OCI-M1 (cell line): Measurements from ENCODE around the gene PDE4DIP.
"Not testable (repeated sequence)": the region's sequence is repeated elsewhere in the genome, so short reads cannot be mapped to it uniquely, and the experiment has no call there.

Experiments used
- DNase-seq: peaks from one replicate; lab custom pipeline; 2025; lab: John Stamatoyannopoulos, UW

The PDE4DIP gene

DNA sequence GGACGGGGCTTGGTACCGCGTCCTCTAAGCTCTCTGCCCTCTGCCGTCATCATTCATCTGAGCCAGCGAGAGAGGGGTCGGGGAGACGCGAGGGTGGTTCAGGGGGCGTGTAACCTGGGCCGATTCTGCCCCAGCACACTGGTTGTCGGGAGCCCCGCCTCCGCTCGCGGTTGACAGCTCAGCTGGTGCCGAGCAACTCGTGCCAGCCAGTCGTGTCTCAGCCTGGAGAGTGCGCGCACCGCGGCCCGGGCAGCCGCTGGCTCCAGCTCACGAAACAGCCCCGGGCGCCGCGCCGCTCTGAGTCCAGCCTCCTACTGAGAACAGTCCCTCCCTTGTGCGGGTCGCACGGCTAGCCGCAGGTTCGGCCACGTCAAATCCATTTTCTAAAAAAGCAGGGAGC is at the start of gene PDE4DIP:
Gene PDE4DIP, plus strand, starts transcription at position 209 of the 400 bp plus-strand sequence. CDS start 347 bp downstream, outside the sequence.
- DNase-seq, result not testable (repeated sequence)

DNA sequence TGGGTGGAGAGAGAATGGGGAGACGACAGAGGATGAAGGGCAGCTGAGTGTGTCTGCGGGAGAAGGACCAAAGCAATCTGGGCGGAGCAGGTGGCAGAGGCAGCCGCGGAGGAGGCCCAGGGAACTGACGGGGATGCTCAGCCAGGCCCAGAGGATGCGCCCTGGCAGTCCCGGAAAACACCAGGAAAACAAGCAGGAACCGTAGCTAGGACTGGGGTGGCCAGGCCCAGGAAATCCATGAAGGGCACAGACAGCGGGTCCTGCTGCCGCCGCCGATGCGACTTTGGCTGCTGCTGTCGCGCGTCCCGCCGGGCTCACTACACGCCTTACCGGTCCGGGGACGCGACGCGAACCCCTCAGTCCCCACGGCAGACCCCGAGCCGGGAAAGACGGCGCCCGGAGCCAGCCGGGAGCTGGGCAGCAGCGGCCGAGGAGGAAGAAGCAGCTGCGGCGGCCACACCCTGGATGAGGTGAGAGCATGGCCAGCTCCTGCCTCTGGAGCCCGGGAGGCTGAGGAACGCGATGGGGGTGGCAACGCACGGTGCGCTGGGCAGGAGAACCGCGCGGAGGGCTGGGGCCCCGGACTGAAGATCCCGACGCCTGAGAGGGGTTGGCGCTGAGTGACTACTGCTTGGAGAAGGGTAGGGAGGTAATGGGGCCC is 35.8 kb upstream of the PDE4DIP start:
- DNase-seq, result not testable (repeated sequence)

DNA sequence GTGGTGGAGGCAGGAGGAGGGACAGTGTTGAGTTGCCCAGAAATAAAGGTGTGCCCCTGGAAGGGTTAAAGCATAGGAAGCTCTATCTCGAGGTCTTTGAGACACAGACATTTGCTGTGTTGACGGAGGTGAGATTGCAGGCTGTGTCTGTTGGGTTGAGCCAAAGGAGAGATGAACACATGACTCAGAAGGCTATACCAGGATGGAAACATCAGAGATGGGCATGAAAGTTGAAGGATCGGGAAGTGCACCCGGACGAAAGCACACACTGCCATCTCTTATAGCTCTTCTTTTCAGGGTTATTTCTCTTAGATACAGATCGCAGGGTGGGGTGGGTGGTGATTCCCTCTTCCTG is 35.3 kb upstream of the PDE4DIP start:
- DNase-seq, result not testable (repeated sequence)

DNA sequence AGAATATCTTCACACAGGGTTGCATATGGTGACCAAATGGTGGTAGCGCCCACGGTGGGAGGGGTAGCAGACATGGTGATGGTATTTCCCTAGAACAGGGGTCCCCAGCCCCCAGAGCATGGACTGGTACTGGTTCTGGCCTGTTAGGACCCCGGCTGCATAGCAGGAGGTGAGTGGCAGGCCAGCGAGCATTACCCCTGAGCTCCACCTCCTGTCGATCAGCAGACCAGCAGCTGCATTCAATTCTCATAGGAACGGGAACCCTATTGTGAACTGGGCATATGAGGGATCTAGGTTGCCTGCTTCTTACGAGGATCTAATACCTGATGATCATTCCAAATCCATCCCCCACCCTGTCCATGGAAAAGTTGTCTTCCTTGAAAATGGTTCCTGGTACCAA is 22.0 kb upstream of the PDE4DIP start:
- not testable (repeated sequence) for DNase-seq

DNA sequence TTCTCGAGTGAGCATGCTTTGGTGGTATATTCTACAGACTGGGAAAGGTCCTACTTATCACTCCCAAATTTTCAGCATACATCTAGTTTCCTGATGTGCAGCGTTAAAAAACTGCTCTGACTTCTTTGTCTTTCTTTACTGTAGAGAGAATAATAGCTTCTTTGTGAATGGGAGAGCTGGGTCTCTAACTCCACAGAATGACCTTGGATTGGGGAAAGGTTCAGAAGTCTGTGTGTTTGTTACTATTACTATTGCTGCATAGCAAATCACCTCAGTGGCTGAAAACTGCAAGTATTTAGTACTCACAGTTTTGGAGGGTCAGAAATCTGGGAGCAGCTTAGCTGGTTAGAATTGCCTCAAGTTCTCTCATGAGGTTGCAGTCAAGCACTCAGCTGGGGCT is 20.4 kb upstream of the PDE4DIP start:
- DNase-seq, result not testable (repeated sequence)

DNA sequence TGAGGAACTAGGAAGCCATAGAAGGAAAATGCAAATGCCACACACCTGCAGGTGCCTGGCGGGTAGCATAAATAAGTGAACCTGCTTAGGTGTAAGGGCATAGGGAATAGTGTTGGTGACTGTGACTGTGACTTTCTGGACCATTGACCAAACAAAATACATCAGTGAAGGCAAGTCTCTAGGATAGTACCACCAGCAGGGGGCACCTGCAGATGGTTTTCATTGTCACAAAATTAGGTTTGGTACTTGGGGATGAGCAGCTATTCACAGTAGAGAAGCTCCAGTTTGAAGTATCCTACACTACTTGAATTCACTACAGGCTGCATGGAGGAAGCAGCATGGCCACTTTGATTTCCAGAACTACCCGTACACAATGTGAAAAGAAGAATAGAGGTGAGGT is 19.2 kb upstream of the PDE4DIP start:
- DNase-seq, result not testable (repeated sequence)

DNA sequence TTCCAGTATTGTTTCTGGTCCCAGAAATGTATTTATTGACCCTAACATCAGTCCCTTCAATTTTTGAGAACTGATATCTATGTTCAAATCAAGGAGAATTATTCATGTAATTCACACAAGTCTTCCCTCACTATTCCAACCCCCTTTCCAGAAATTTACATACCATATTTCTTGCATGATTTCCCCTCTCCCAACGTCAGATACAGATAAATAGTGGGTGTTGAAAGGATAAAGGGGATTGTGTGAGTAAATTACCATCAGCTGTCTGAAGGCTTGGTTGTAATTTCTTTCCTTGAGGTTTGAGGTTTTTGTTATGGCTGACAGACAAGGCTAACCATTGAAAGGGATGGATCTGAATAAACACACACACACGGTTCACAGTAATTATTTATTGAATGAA is 15.7 kb upstream of the PDE4DIP start:
- DNase-seq, result not testable (repeated sequence)

DNA sequence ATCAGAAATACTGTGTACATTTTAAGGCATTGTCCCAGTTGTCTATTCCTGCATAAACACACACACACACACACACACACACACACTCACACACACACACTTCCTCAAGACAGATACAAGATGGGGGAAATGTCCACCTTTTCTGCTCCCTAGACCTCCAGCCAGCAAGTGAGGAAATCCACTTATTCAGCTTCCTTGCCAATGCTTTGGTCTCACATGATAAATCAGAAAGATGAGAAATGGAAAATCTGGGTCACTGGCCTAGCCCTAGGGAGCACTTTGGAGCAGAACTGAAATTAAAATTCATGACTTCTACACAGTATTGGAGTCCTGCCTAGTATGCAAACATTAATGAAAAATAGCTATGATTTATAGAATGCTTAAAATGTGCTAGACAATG is 15.3 kb upstream of the PDE4DIP start:
- DNase-seq, result not testable (repeated sequence)

DNA sequence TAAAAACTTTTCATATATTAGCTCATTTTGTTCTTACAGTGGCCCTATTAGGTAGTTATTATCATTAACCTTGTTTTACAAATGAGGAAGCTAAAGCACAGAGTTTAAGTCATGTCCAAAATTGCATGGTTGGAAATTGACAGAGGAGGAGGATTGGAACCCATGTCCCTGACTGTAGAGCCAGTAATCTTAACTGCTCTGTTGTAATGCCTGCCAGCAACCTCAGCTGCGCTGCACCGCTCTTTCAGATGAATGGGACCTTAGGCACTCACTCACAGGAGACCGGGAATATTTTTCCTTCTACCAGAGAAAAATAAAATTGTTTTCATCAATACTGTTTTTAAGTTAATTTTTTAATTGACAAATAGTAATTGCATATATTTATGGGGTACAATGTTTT is 14.9 kb upstream of the PDE4DIP start:
- not testable (repeated sequence) for DNase-seq

DNA sequence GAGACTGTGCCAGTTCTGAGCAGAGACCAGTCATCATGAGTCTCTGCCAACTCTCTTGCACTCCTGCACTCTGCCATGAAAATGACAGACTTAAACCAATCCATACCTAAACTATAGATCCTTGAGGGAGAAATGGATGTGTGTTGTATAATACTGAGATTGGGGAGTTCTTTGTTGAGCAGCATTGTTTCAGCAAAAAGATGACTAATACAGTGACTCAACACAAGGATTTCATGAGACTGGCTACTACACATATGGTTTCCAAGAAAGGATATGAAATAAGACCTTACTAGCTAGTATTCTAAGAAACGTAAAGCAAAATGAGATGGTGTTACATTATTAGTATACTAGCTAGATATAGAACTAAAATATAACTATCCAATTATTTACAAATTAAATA is 3.0 kb upstream of the PDE4DIP start:
- DNase-seq, result not testable (repeated sequence)

DNA sequence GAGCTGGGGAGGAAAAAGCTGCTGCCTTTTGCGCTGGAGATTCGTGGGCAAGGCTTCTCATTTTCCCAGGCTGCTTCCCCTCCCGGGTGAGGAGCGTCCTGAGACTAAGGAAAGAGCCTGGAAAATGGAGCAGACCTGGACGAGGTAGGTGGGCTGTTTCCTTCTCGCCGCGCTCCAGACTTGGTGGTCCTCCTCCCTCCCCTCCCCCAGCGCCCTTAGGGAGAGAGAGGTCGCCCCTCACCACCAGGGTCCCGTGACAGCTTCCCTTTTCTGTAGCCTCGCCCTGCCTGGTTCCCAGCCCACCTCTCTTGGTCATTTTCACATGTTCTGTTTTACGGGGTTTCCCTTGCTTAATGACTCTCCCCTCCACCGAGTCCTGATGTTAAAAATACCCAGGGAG is 423 bp downstream of the PDE4DIP start:
- not testable (repeated sequence) for DNase-seq

DNA sequence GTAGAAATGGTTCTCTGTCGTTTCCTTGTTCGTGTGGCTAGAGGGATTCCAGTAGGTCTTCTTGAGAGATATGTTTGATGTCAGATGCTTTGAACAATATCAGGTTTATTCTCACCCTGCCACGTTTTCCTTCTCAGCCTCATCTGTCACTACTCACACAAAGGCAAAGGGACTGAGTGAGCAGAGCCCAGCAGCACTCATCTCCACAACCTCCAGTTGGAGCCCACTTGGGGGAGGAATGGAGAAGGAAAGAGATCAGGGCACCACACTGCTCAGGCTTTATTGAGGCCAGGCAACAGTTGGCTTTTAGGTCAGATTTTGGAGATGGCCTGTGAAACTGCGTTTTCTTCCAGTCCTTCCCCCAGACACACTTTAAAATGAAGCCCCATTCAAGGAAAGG is 840 bp downstream of the PDE4DIP start:
- DNase-seq, result not testable (repeated sequence)

DNA sequence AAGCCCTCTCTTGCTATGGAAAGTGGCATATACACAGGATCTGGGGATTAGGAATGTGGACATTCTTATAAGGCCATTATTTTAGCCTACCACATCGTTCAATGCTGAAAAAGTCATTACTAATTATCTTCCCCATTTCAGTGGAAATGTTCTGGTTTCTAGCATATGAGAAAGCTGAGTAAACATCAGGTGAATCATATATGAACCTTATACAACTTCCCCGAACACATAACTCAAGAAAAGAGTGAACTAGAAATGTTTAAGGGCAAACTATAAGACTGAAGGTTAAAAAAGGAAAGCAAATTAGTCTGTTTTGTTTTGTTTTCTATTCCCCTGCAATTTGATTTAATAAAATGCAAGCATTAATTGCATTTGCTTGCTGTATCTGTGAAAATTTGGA is 6.1 kb downstream of the PDE4DIP start:
- DNase-seq, result not testable (repeated sequence)

DNA sequence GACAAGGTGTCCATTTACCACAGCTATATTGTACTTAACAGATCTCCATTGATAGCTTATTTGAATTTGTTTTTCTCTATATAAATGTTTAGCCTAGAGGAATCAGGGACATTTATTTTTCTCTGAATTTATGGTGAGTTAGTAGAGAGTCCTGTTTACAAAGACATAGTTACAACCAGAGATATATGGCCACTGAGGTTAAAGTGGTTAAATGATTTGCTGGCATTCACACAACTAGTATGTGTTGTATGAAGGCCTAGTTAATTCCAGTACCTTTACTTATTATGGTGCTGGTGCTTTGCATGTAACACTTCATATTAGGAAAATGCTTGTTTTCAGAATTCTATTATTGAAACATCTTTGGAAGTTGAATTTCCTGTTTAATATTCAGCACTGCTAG is 6.6 kb downstream of the PDE4DIP start:
- DNase-seq, result not testable (repeated sequence)

DNA sequence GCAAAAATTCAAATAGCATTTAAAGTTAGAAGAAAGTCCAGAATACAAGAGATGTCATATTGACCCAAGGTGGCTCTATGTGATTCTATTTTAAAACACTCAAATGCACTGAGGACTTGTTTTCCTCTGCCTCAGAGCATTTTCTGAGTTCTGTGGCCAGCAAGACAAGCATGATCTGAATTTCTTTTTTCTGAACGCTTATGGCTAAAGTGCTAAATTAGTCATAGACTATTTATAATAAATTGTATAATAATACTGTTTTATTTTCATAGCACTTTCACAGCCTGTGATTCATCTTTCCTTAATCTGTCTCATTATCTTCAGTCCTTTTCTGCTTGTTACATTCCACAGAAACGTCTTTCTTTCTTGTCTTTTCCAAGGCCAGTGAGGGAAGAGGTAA is 7.5 kb downstream of the PDE4DIP start:
- DNase-seq, result not testable (repeated sequence)

DNA sequence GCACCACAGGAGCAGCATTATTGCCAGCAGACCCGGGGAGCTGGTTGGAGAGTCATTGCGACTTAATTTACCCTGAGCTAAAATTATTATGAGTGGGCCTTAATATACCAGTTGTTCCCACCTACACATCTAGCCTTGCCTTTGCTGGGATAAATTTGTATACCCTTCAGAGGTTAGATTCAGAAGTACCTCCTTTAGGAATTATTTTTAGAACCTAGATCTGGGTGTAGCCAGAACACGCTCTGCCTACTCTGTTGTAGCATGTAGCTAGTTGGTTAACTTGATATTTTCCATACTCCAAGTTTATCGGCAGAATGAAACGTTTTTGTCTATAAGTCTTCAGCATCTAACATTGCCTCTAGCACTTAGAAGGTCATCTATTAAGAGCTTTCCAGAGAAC is 9.1 kb downstream of the PDE4DIP start:
- DNase-seq, result not testable (repeated sequence)

DNA sequence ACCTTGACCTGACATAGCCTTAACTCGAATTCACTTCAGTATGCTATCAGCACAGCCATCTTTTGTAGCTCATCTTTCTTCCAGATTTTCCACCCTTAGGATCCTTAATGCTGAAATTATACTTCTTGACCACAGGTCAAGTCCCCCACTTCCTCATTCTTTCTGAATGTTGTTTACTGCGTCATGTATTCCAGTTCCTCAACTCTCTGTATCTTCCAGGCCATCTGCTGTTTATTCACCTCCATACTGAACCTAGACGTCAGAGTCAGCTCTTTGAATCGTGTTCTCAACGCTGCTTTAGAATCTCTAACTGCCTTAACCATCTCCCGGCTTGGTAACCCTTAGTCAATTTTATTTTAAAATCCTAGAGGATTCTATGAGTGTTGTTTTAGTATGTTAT is 9.8 kb downstream of the PDE4DIP start:
- DNase-seq, result not testable (repeated sequence)

DNA sequence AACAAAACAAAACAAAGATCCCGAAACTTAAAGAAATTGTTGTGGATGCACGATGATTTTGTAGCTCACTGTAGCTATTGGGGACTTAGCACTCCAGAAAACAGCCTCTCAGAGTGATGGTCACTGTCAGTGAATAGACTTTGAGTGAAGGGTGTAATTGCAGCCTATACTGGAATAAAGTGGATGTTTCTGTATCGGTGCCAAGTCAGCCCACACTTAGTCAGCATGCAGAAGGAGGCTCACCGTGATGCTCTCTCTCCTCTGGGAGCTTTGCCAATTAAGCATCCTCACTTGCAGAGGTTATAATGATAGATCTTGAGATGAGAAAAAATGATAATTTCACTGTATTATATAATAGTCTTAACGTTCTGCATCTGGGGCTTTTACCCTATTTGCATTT is 11.1 kb downstream of the PDE4DIP start:
- DNase-seq, result not testable (repeated sequence)

DNA sequence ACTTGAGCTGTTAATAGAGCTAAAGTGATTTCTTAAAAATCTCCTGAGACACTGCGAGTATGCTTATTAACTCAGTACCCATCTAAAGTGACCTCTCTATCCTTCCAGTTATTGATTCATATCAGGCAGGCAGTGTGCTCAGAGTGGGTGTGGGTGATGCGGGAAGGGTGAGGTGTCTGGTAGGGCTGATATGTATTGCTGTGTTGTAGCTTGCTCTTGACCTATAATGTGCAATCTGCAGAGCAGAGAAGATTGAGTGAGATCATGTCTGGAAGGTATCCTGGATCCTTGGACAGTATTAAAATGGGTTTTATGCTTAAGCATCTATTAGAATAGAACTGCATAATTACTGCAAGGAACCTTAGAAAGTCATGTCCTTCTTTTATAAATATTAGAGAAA is 15.8 kb downstream of the PDE4DIP start:
- not testable (repeated sequence) for DNase-seq

DNA sequence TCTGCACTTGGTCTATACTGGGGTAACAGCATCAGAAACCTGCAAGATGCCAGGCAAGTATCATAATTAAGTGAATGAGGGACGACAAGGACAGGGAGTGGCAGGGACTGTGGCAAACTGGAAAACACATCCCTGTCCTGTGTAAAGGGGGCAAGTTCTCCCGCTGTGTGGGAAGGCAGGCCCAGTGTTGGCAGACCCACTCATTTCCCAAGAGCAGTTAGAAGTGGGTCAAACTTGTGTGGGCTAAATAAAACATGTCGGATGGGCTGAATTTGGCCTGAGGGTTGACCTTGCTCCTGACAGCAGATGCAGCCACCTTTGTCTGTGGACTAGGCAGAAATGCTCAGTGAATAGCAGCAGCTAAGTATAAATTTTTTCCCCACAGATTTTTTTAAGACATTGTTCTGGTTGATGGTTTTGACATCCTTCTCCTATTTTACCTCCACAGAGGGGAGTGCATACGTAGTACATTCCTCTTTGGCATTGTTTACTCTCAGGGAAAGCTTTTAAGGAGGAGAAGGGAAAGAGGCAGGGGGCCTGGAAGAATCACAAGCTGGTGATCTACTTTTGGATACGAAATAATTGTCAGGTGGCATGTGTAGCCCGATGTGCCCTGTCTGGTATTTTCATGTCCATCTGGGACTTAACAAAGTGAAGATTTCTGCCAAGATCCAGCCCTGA is 16.5 kb downstream of the PDE4DIP start:
- not testable (repeated sequence) for DNase-seq

DNA sequence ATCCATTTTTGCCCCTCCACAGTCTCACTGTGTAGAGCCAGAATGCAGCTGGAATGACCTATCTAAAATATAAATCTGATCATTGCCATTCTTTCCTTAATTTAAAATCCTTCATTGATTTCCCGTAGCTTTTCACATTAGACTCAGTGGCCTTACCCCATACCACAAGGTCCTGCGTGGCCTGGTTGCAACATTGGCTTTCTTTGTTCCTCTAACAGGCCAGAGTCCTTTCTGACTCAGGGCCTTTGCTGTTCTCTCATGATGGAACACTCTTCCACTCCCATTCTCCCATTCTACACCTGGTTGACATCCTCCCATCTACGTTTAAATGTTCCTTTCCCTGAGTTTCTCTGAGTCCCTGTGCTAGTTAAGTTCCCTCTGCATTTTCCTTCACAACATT is 18.4 kb downstream of the PDE4DIP start:
- not testable (repeated sequence) for DNase-seq

DNA sequence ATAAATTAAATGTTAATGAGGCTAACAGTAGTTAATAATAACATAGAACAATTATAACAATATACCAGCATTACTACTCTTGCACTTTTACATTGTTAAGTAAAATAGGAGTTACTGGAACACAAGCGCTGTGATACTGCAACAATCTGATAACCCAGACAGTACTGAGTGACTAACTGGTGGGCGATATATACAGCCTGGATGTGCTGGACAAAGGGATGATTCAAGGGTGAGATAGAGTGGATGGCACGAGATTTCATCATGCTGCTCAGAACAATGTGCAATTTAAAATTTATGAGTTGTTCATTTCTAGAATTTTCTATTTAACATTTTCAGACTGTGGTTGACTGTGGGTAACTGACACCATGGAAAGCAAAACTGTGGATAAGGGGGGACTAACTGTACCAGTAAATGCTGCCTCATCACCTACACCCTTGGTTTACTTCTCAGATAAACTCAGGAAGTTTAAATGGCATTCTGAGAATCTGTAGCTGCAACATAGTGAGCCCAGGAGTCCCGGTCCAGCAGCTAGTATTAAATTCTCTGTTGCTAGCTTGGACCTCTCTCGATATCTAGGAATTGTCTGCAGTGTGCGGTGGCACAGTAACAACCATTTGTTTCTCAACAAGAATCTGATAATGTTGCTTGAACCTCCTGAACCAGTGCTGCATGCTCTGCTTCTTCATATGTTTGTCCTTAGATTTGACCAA is 24.9 kb downstream of the PDE4DIP start:
- DNase-seq, result not testable (repeated sequence)

DNA sequence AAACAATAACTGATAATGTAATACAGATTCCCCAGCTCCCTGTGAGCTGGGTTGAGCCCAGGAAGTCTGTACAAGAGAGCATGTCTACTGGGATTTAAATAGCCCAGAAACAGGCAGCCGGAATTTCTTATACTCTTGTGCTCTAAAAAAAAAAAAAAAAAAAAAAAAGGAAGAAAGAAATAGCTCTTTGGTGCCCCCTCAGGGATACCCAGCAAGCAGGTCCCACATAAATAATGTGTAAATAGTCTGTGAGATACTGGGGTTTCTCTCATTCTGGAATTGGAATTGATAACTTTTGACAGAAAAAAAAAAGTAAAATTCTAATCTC is 25.4 kb downstream of the PDE4DIP start:
- not testable (repeated sequence) for DNase-seq
